Measurements from ENCODE around the gene PIK3C2G. TPM values are rescaled to one million over a fixed set of nuclear protein-coding genes. Genes with fewer than 3 reads are reported as not detected.

The PIK3C2G gene, protein sequence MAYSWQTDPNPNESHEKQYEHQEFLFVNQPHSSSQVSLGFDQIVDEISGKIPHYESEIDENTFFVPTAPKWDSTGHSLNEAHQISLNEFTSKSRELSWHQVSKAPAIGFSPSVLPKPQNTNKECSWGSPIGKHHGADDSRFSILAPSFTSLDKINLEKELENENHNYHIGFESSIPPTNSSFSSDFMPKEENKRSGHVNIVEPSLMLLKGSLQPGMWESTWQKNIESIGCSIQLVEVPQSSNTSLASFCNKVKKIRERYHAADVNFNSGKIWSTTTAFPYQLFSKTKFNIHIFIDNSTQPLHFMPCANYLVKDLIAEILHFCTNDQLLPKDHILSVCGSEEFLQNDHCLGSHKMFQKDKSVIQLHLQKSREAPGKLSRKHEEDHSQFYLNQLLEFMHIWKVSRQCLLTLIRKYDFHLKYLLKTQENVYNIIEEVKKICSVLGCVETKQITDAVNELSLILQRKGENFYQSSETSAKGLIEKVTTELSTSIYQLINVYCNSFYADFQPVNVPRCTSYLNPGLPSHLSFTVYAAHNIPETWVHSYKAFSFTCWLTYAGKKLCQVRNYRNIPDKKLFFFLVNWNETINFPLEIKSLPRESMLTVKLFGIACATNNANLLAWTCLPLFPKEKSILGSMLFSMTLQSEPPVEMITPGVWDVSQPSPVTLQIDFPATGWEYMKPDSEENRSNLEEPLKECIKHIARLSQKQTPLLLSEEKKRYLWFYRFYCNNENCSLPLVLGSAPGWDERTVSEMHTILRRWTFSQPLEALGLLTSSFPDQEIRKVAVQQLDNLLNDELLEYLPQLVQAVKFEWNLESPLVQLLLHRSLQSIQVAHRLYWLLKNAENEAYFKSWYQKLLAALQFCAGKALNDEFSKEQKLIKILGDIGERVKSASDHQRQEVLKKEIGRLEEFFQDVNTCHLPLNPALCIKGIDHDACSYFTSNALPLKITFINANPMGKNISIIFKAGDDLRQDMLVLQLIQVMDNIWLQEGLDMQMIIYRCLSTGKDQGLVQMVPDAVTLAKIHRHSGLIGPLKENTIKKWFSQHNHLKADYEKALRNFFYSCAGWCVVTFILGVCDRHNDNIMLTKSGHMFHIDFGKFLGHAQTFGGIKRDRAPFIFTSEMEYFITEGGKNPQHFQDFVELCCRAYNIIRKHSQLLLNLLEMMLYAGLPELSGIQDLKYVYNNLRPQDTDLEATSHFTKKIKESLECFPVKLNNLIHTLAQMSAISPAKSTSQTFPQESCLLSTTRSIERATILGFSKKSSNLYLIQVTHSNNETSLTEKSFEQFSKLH (N-terminal part only)
- not detected in 2 replicates for total RNA-seq (ENCODE audit: low replicate concordance)

- H3K4me1 ChIP-seq: no peaks in the 10 kb centered on the region
- H3K27ac Mint-ChIP-seq: no peak within 1 kb of the TSS
- H3K79me2 ChIP-seq (ENCODE audit: low read depth): no peaks in the 10 kb centered on the region
- peaks cover 9% of the 10 kb centered on the region for H3K4me1 Mint-ChIP-seq
- no peak within 1 kb of the TSS for H3K4me2 ChIP-seq
- no peaks in the 10 kb centered on the region for H3K27me3 ChIP-seq
- no peaks in the 10 kb centered on the region for H3F3A ChIP-seq (ENCODE audit: low read depth)
- TF ChIP-seq EZH2phosphoT487 (IDR thresholded peaks at IDR 0.05): no peak
- TF ChIP-seq, protein P1, sequence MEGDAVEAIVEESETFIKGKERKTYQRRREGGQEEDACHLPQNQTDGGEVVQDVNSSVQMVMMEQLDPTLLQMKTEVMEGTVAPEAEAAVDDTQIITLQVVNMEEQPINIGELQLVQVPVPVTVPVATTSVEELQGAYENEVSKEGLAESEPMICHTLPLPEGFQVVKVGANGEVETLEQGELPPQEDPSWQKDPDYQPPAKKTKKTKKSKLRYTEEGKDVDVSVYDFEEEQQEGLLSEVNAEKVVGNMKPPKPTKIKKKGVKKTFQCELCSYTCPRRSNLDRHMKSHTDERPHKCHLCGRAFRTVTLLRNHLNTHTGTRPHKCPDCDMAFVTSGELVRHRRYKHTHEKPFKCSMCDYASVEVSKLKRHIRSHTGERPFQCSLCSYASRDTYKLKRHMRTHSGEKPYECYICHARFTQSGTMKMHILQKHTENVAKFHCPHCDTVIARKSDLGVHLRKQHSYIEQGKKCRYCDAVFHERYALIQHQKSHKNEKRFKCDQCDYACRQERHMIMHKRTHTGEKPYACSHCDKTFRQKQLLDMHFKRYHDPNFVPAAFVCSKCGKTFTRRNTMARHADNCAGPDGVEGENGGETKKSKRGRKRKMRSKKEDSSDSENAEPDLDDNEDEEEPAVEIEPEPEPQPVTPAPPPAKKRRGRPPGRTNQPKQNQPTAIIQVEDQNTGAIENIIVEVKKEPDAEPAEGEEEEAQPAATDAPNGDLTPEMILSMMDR (IDR thresholded peaks at IDR 0.05): no peak
- no peak for TF ChIP-seq EZH2 (IDR thresholded peaks at IDR 0.05)
- H3K36me3 ChIP-seq: no peaks in the 10 kb centered on the region
- H3K4me3 ChIP-seq: no peak within 1 kb of the TSS
- H2AFZ ChIP-seq (replicated peaks): peak within 1 kb of the TSS; percentile 67
- DNase-seq (ENCODE audit: low spot score): no peak
- no peaks in the 10 kb centered on the region for H3K9me3 Mint-ChIP-seq
- H3K36me3 Mint-ChIP-seq: no peaks in the 10 kb centered on the region
- H3K27ac ChIP-seq: no peak within 1 kb of the TSS
- no peak within 1 kb of the TSS for H3K9ac ChIP-seq
- no peaks in the 10 kb centered on the region for H3K9me3 ChIP-seq (ENCODE audit: low read depth)
- H4K20me1 ChIP-seq (ENCODE audit: low read depth): no peaks in the 10 kb centered on the region
- no peaks in the 10 kb centered on the region for H3K27me3 Mint-ChIP-seq (ENCODE audit: insufficient read depth, low read depth)
- H3K4me3 Mint-ChIP-seq: no peak within 1 kb of the TSS
Observed at GRCh38 chr12:18261273-18261672, at the start of gene PIK3C2G. TSS of gene PIK3C2G (plus strand) at chr12:18261518. CDS start at chr12:18282082, 20,564 bp downstream.

- no peaks in the 10 kb centered on the region for H3K4me1 Mint-ChIP-seq
- H3K27ac Mint-ChIP-seq: no peak overlapping the region
- no peaks in the 10 kb centered on the region for H3K9me3 Mint-ChIP-seq
- no peak for DNase-seq (ENCODE audit: low spot score)
- Histone ChIP-seq H3K4me2 (no peak overlapping the region), H3K36me3 (no peaks in the 10 kb centered on the region), H3K9me3 (ENCODE audit: low read depth) (no peaks in the 10 kb centered on the region), H3K4me3 (no peak overlapping the region), H3K9ac (no peak overlapping the region), H4K20me1 (ENCODE audit: low read depth) (no peaks in the 10 kb centered on the region), H3K27me3 (no peaks in the 10 kb centered on the region), H3K27ac (no peak overlapping the region), H3K79me2 (ENCODE audit: low read depth) (no peaks in the 10 kb centered on the region), H3F3A (ENCODE audit: low read depth) (no peaks in the 10 kb centered on the region), H2AFZ (replicated peaks) (no peak overlapping the region), H3K4me1 (no peaks in the 10 kb centered on the region)
- TF ChIP-seq EZH2 (IDR thresholded peaks at IDR 0.05): no peak
- TF ChIP-seq, protein P1 (IDR thresholded peaks at IDR 0.05): no peak
- no peaks in the 10 kb centered on the region for H3K27me3 Mint-ChIP-seq (ENCODE audit: insufficient read depth, low read depth)
- no peak overlapping the region for H3K4me3 Mint-ChIP-seq
- no peaks in the 10 kb centered on the region for H3K36me3 Mint-ChIP-seq
Observed at GRCh38 chr12:18217966-18218365, 43.4 kb upstream of the PIK3C2G start.

- Mint-ChIP-seq H3K9me3 (no peaks in the 10 kb centered on the region), H3K4me1 (no peaks in the 10 kb centered on the region), H3K27me3 (ENCODE audit: insufficient read depth, low read depth) (no peaks in the 10 kb centered on the region), H3K27ac (no peak overlapping the region), H3K4me3 (no peak overlapping the region), H3K36me3 (no peaks in the 10 kb centered on the region)
- H3K9ac ChIP-seq: no peak overlapping the region
- TF ChIP-seq, protein P1 (IDR thresholded peaks at IDR 0.05): no peak
- no peak for TF ChIP-seq EZH2 (IDR thresholded peaks at IDR 0.05)
- no peak for TF ChIP-seq EZH2phosphoT487 (IDR thresholded peaks at IDR 0.05)
- H3K4me3 ChIP-seq: no peak overlapping the region
- no peaks in the 10 kb centered on the region for H3K36me3 ChIP-seq
- no peak overlapping the region for H2AFZ ChIP-seq (replicated peaks)
- H3K4me1 ChIP-seq: no peaks in the 10 kb centered on the region
- no peaks in the 10 kb centered on the region for H3F3A ChIP-seq (ENCODE audit: low read depth)
- DNase-seq (ENCODE audit: low spot score): no peak
- H3K27me3 ChIP-seq: no peaks in the 10 kb centered on the region
- no peaks in the 10 kb centered on the region for H4K20me1 ChIP-seq (ENCODE audit: low read depth)
- no peak overlapping the region for H3K4me2 ChIP-seq
- H3K27ac ChIP-seq: no peak overlapping the region
- H3K79me2 ChIP-seq (ENCODE audit: low read depth): no peaks in the 10 kb centered on the region
- no peaks in the 10 kb centered on the region for H3K9me3 ChIP-seq (ENCODE audit: low read depth)
Observed at GRCh38 chr12:18221726-18222125, 39.6 kb upstream of the PIK3C2G start.
